Measurements from ENCODE around the gene NUDT5.
"Not testable (repeated sequence)": the region's sequence is repeated elsewhere in the genome, so short reads cannot be mapped to it uniquely, and the experiment has no call there.

Gene NUDT5

DNA sequence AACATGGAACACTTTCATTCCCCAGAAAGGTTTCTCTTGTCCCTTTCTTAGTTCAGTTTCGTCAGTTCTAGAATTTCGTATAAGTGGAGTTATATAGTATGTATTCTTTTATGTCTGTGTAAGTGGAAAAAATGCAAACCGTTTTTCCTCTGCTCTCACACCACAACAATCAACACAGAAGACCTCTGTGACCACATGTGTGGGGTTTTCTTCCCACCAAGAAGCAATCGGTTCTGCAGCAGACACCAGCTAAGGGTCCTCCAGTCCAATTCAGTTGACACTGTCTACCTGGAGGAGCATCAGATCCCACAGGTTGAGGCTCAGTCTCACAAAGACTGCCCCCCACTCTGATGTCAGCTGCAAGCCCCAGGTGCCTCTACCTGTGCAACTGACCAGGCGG lies 6.5 kb upstream of the NUDT5 start:
- DNase-seq, result no peak

DNA sequence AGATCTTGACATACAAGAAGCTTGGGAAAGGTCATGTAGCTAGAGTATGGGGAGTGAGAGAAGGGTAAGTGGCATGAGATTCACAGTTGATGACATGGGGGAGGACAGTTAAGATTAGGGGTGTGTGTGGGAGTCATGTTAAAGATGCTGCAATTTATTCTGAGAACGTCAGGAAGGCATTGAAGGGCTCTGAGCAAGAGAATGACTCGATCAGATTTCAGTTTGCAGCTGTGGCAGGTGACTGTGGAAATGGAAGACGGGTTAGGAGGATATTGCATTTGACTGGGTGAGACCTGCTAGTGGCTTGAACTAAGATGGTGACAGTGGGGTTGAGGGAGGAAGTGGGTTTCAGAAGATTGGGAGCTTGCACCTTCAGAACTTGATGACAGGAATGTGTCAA lies 5.9 kb upstream of the NUDT5 start:
- DNase-seq, result no peak

DNA sequence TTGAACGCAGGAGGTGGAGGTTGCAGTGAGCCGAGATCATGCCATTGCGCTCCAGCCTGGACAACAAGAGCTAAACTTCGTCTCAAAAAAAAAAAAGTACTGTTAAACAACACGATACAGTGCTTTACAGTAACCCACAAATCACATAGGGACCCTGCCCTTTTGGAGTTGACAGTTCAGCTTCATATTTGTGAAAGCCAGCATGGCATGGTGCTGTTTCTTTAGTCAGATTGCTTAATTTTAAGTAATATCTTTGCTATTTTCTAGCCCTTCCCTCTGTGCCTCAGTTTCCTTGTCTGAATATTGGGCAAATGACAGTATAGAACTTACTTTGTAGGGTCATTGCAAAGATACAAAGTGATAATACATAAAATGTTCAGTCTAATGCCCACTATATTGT lies 5.2 kb upstream of the NUDT5 start:
- DNase-seq, result no peak

- no peak for DNase-seq
These were observed 2.5 kb upstream of the NUDT5 start for GRCh38 chr10:12198156-12198555.

- DNase-seq, result no peak
These were observed 980 bp upstream of the NUDT5 start for GRCh38 chr10:12196531-12197211.

DNA sequence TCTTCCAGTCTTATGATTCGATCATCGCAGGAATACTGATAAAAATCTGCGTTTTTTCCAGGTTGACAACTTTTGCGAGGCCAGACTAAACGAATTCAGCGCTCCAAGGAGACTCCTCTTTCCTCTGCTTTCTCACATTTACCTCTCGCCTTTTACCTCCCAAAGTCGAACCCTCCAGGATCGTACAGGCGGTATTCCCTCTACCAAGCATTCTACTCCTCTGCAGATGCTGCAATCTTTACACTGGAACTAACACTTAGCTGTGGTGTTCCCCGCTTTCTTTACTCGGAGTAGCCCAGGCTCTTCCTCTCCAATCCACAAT lies 449 bp downstream of the NUDT5 start:
- DNase-seq, result no peak

DNA sequence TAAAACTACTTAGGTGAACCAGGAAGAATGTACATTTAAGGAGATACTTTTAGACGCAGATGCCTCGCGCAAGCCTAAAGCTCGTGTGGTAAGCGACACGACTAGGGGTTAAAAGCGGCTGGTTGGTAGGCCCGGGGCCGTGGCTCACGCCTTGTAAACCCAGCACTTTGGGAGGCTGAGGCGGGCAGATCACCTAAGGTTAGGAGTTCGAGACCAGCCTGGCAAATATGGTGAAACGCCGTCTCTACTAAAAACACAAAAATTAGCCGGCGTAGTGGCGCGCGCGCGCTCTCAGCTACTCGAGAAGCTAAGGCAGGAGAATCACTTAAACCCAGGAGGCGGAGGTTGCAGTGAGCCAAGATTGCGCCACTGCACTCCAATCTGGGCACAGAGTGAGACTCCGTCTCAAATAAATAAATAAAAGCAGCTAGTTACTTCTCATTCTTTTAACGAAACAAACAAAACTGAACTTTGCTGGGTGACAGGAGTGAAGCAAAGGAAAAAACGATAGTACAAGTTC lies 879 bp downstream of the NUDT5 start:
- no peak for DNase-seq

DNA sequence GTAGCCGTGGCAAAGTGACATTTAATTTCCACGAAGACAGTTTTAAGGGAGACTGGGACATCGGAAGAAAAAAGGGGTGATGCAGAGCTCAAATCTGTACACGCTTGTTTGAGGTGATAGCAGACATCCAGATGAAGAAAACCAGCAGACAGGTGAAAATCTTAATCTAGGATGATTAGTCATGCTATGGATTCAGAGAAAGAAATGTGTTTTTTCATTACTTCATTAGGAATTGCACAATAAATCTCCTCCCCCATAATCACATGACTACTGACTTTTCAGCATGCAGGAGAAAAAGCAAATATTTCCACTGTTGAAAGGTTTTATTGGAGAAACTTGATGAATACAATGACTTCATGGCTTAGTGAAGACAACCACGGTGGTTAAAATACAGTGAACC lies 2.5 kb downstream of the NUDT5 start:
- DNase-seq, result no peak

DNA sequence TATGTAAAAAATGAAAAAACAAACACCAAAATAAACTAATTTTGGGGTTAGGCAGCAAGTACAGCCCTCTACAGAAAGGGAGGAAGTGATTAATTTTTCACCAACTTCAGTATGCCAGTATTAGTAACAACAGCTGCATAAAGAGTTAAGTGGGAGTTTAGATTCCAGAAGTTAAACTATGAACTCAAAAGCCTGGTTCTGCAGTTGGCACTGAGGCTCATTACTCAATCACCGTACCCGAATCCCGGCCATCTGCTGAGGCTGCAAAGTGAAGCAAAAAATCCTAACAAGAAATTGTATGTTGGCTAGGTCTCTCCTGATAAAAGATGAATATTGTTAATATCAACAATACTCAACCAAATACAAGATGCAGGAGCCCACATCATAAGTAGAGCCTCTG lies 4.0 kb downstream of the NUDT5 start:
- no peak for DNase-seq

DNA sequence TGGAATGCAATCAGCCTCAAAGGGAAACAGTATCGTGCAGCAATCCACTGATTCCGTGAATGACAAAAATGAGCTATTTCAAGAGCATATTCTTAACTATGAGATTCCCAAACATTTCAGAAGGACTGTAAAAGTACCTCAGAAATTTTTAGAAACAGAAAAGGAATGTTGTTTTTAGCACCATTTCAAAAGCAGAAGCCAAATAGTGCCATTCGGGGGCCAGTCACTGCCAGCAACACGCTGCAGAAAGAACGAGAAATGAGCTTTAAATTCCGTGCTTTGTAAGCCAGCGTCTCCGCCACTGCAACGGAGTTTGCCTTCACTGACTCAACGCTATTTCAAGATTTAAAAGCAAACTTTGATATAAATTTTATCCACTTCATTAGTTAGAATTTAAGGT lies 6.3 kb downstream of the NUDT5 start:
- no peak for DNase-seq

GRCh38 chr10:12188656-12189055 lies 7.0 kb downstream of the NUDT5 start:
- no peak for DNase-seq

DNA sequence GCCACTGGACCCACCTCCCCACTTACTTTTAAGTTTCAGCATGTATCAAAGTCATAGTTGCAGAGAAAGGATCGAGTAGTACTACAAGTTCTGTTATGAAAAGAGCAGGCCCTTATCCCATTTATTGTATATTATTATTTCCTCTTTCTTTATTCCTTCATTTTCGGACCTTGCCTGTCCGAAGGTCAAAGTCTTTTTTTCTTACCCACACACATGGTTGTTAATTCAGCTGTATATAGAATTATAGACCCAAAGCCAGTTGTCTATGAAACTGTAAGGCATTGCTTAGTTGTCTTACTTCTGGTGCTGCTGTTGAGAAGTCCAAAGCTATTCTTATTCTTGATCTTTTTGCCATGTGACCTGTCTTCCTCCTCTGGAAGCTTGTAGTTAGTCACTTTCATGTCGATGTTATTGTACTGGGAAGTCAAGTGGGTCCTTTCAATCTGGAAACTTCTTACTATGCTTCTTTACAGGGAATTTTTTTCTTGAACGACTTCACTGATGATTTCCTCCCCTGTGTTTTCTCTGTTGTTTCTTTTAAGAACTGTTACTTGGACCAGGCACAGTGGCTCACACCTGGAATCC lies 8.3 kb downstream of the NUDT5 start:
- DNase-seq, result no peak

- DNase-seq, result no peak
These were observed 9.4 kb downstream of the NUDT5 start for GRCh38 chr10:12186323-12186722.

GRCh38 chr10:12184165-12184564 lies 11.5 kb downstream of the NUDT5 start:
- DNase-seq, result no peak

DNA sequence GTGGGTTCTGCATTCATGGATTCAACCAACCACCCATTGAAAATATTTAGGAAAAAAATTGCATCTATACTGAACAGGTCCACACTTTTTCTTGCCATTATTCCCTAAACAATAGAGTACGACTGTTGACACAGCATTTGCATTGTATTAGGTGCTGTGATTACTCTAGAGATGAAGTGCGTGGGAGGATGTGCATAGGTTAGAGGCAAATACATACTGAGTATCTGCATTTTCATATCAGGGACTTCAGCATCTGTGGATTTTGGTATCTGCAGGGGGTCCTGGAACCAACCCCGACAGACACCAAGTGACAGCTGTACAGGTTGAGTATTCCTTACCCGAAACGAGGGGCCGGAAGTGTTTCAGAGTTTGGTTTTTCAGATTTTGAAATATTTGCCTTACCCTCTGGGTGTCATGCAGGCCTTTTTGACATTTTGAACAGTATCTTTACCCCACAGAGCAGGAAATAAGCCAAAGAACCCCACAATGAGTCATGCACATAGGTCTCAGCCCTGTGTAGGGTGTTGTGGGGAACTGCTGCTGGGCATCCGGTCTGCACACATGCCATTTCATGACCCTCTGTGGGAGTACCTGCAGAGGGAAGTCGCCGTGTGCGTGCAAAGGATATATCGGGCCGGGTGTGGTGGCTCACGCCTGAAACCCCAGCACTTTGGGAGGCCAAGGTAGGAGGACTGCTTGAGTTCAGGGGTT lies 14.5 kb downstream of the NUDT5 start:
- DNase-seq, result no peak

DNA sequence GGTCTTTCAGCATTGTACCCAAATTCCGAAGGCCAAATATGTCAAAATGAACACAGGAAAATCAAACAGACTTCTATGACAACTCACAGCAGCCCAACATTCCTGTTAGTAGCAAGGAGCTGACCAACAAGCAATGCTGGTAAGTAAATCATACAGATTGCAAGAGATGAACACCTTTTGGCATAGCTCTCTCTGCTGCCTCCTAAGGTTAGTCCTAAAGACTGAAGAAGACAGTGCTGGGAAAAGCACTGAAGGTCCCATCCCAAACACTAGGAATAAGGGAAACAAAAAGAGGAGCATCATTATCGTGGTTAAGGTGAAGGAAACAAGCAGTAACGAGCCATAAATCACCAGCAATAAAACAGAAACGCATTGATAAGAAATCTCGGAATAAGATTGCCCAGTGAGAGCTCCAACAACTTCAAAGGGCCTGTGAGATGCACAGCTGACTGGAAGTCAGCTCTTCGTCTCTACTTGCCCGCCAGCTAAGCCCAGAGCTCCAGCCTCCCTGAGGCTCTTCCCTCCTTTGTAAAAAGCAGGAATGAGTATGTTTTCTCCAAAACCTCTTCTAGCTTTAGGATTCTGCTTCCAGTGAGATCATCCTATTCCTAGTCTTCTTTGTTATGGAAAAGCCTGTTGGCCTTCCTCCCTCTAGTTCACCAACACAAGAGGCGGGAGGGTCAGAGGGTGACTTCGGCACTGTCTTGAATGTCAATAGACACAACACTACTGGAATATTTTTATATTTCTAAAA lies 15.3 kb downstream of the NUDT5 start:
- DNase-seq, result no peak

- no peak for DNase-seq
These were observed 16.0 kb downstream of the NUDT5 start for GRCh38 chr10:12179606-12180170.

GRCh38 chr10:12177642-12178041 lies 18.0 kb downstream of the NUDT5 start:
- no peak for DNase-seq

GRCh38 chr10:12171512-12171911 lies 24.2 kb downstream of the NUDT5 start:
- DNase-seq, result not testable (repeated sequence)

- no peak for DNase-seq
These were observed 29.5 kb downstream of the NUDT5 start for GRCh38 chr10:12165999-12166775.

- DNase-seq, result no peak
These were observed 30.7 kb downstream of the NUDT5 start for GRCh38 chr10:12165036-12165435.

DNA sequence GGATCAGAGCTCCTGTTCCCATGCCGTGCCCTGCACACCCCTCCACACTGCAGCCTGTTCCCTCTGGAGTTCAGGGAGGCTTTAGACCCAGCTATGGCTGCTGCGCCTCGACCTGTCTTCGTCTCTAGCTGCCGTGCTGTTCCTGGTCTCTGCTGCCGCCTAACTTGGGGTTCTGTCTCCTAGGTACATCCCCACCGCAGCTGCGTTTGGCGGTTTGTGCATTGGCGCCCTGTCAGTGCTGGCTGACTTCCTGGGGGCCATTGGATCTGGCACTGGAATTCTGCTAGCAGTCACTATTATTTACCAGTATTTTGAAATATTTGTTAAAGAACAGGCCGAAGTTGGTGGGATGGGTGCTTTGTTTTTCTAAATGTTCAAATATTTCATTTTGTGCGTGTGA lies 31.6 kb downstream of the NUDT5 start:
- no peak for DNase-seq

DNA sequence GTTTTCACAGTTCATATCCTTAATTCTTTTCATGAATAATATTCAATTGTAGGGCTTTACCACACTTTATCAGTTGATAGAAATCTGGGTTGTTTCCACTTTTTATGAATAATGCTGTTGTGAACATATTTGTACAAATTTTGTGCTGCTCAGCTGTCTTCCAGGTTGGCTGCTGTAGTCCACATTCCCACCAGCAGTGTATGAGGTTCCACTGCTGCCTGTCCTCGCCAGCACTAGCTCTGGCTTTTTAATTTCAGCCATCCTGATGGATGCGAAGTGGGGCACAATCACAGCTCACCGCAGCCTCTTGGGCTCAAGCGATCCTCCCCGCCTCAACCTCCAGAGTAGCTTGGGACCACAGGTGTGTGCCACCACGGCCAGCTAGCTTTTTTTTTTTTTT lies 32.8 kb downstream of the NUDT5 start:
- no peak for DNase-seq
